ENCODE results near the gene PDE11A.

DNA sequence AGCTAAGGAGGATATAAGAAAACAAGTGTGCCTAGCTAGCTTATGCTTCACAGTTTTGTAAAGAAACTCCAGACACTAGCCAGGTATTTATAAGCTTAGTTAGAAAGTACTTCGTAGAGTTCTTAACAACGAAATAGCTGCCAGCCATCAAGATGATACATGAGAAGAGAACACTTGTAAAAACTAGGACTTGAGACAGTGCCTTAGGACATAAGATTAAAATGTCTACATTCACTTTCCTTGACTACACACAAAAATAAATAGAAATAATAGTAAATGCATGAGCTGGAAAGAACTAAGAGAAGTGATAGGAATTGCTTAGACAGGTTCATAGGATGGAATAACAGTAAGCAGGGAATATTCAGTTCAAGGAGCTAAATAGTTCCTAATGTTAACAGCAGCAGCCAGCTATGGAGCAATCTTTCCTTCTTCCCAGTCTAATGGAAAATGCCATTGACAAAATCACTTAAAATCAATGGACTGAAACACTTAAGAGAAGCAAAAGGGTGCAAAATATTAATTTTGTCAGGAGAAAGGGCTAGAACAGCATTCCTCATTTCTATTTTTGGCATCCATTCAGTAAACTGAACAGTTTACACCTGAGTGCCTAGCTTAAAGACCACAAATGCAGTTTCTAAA lies 186.6 kb downstream of the PDE11A start:
- TF ChIP-seq, protein P1, sequence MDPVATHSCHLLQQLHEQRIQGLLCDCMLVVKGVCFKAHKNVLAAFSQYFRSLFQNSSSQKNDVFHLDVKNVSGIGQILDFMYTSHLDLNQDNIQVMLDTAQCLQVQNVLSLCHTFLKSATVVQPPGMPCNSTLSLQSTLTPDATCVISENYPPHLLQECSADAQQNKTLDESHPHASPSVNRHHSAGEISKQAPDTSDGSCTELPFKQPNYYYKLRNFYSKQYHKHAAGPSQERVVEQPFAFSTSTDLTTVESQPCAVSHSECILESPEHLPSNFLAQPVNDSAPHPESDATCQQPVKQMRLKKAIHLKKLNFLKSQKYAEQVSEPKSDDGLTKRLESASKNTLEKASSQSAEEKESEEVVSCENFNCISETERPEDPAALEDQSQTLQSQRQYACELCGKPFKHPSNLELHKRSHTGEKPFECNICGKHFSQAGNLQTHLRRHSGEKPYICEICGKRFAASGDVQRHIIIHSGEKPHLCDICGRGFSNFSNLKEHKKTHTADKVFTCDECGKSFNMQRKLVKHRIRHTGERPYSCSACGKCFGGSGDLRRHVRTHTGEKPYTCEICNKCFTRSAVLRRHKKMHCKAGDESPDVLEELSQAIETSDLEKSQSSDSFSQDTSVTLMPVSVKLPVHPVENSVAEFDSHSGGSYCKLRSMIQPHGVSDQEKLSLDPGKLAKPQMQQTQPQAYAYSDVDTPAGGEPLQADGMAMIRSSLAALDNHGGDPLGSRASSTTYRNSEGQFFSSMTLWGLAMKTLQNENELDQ (CRISPR knock-in tag; IDR thresholded peaks at IDR 0.05; ENCODE audit: borderline replicate concordance), result no peak
- TF ChIP-seq, protein P2, sequence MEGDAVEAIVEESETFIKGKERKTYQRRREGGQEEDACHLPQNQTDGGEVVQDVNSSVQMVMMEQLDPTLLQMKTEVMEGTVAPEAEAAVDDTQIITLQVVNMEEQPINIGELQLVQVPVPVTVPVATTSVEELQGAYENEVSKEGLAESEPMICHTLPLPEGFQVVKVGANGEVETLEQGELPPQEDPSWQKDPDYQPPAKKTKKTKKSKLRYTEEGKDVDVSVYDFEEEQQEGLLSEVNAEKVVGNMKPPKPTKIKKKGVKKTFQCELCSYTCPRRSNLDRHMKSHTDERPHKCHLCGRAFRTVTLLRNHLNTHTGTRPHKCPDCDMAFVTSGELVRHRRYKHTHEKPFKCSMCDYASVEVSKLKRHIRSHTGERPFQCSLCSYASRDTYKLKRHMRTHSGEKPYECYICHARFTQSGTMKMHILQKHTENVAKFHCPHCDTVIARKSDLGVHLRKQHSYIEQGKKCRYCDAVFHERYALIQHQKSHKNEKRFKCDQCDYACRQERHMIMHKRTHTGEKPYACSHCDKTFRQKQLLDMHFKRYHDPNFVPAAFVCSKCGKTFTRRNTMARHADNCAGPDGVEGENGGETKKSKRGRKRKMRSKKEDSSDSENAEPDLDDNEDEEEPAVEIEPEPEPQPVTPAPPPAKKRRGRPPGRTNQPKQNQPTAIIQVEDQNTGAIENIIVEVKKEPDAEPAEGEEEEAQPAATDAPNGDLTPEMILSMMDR (CRISPR knock-in tag; IDR thresholded peaks at IDR 0.05), result no peak
- TF ChIP-seq XBP1 (CRISPR knock-in tag; IDR thresholded peaks at IDR 0.05), result no peak
- no peak for TF ChIP-seq ZNF143 (CRISPR knock-in tag; IDR thresholded peaks at IDR 0.05)
- TF ChIP-seq, protein P3, sequence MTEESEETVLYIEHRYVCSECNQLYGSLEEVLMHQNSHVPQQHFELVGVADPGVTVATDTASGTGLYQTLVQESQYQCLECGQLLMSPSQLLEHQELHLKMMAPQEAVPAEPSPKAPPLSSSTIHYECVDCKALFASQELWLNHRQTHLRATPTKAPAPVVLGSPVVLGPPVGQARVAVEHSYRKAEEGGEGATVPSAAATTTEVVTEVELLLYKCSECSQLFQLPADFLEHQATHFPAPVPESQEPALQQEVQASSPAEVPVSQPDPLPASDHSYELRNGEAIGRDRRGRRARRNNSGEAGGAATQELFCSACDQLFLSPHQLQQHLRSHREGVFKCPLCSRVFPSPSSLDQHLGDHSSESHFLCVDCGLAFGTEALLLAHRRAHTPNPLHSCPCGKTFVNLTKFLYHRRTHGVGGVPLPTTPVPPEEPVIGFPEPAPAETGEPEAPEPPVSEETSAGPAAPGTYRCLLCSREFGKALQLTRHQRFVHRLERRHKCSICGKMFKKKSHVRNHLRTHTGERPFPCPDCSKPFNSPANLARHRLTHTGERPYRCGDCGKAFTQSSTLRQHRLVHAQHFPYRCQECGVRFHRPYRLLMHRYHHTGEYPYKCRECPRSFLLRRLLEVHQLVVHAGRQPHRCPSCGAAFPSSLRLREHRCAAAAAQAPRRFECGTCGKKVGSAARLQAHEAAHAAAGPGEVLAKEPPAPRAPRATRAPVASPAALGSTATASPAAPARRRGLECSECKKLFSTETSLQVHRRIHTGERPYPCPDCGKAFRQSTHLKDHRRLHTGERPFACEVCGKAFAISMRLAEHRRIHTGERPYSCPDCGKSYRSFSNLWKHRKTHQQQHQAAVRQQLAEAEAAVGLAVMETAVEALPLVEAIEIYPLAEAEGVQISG (CRISPR knock-in tag; IDR thresholded peaks at IDR 0.05), result no peak
- TF ChIP-seq EZH2 (conservative IDR thresholded peaks at IDR 0.05; ENCODE audit: low read depth, low read length), result no peak
- TF ChIP-seq CC2D1A (CRISPR knock-in tag; IDR thresholded peaks at IDR 0.05), result no peak
- TF ChIP-seq, protein P4, sequence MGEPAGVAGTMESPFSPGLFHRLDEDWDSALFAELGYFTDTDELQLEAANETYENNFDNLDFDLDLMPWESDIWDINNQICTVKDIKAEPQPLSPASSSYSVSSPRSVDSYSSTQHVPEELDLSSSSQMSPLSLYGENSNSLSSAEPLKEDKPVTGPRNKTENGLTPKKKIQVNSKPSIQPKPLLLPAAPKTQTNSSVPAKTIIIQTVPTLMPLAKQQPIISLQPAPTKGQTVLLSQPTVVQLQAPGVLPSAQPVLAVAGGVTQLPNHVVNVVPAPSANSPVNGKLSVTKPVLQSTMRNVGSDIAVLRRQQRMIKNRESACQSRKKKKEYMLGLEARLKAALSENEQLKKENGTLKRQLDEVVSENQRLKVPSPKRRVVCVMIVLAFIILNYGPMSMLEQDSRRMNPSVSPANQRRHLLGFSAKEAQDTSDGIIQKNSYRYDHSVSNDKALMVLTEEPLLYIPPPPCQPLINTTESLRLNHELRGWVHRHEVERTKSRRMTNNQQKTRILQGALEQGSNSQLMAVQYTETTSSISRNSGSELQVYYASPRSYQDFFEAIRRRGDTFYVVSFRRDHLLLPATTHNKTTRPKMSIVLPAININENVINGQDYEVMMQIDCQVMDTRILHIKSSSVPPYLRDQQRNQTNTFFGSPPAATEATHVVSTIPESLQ (CRISPR knock-in tag; conservative IDR thresholded peaks at IDR 0.05), result no peak
- TF ChIP-seq, protein P5, sequence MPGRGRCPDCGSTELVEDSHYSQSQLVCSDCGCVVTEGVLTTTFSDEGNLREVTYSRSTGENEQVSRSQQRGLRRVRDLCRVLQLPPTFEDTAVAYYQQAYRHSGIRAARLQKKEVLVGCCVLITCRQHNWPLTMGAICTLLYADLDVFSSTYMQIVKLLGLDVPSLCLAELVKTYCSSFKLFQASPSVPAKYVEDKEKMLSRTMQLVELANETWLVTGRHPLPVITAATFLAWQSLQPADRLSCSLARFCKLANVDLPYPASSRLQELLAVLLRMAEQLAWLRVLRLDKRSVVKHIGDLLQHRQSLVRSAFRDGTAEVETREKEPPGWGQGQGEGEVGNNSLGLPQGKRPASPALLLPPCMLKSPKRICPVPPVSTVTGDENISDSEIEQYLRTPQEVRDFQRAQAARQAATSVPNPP (CRISPR knock-in tag; IDR thresholded peaks at IDR 0.05), result no peak
- no peak for TF ChIP-seq ZNF543 (CRISPR knock-in tag; IDR thresholded peaks at IDR 0.05)
- no peak for TF ChIP-seq KDM1A (CRISPR knock-in tag; IDR thresholded peaks at IDR 0.05)
- TF ChIP-seq ZNF263 (CRISPR knock-in tag; IDR thresholded peaks at IDR 0.05), result no peak
- no peak for TF ChIP-seq ESRRA (CRISPR knock-in tag; IDR thresholded peaks at IDR 0.05; ENCODE audit: low read depth)
